Measurements from ENCODE around the gene BCKDK.

BCKDK gene

DNA sequence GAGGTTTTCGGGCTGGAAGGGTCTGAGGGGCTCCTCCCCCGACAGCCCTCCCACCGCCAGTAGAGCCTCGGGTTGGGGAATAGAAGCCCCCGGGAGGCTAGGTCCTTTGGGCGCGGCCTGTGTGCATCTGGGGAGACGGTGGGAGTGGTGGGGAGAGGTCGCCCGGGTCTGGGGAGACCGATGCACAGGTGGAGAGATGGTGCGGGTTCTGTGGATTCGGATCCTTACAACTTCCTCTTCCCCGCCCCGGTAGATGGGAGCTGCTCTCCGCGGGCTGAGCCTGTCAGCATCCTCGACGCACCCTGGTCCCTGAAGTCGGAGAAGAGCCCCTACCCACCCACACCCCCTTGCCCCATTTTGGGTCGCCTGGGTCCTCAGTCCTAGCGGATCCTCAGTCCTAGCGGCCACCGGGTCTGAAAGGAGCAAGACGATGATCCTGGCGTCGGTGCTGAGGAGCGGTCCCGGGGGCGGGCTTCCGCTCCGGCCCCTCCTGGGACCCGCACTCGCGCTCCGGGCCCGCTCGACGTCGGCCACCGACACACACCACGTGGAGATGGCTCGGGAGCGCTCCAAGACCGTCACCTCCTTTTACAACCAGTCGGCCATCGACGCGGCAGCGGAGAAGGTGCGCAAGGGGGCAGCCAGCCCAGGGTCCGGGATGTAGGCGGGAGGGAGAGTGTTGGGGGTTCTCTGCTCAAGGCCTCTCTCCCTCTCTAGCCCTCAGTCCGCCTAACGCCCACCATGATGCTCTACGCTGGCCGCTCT is 790 bp downstream of the BCKDK start:
- TF ChIP-seq, protein P1, sequence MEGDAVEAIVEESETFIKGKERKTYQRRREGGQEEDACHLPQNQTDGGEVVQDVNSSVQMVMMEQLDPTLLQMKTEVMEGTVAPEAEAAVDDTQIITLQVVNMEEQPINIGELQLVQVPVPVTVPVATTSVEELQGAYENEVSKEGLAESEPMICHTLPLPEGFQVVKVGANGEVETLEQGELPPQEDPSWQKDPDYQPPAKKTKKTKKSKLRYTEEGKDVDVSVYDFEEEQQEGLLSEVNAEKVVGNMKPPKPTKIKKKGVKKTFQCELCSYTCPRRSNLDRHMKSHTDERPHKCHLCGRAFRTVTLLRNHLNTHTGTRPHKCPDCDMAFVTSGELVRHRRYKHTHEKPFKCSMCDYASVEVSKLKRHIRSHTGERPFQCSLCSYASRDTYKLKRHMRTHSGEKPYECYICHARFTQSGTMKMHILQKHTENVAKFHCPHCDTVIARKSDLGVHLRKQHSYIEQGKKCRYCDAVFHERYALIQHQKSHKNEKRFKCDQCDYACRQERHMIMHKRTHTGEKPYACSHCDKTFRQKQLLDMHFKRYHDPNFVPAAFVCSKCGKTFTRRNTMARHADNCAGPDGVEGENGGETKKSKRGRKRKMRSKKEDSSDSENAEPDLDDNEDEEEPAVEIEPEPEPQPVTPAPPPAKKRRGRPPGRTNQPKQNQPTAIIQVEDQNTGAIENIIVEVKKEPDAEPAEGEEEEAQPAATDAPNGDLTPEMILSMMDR (IDR thresholded peaks at IDR 0.05; ENCODE audit: borderline replicate concordance, insufficient read depth, low read depth, low read length): no peak
- peak overlapping the region; percentile 72 for H3K4me3 ChIP-seq (ENCODE audit: low read depth, low read length)

DNA sequence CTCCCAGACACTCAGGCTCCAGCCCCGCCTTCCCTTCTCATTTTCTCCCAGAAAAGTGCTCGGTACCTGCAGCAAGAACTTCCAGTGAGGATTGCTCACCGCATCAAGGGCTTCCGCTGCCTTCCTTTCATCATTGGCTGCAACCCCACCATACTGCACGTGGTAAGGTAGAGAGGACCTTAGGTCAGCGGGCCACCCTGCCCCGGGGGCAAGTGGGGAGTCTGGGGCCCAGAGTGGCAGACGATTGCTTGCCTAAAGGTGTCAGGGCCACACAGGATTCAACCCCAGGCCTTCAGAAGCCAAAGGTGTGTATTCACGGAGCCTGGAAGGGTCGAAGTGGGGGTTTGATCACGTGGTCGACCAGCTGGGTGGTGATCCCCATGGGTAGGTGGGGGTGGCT is 1.4 kb downstream of the BCKDK start:
- no peak overlapping the region for H3K4me3 ChIP-seq (ENCODE audit: low read depth, low read length)
- TF ChIP-seq, protein P1 (IDR thresholded peaks at IDR 0.05; ENCODE audit: borderline replicate concordance, insufficient read depth, low read depth, low read length): no peak

- TF ChIP-seq, protein P1 (IDR thresholded peaks at IDR 0.05; ENCODE audit: borderline replicate concordance, insufficient read depth, low read depth, low read length): no peak
- no peak overlapping the region for H3K4me3 ChIP-seq (ENCODE audit: low read depth, low read length)
These were observed 2.2 kb downstream of the BCKDK start for GRCh38 chr16:31110106-31111034.

- no peak overlapping the region for H3K4me3 ChIP-seq (ENCODE audit: low read depth, low read length)
- TF ChIP-seq, protein P1 (IDR thresholded peaks at IDR 0.05; ENCODE audit: borderline replicate concordance, insufficient read depth, low read depth, low read length): no peak
These were observed 3.8 kb downstream of the BCKDK start for GRCh38 chr16:31111881-31112466.

DNA sequence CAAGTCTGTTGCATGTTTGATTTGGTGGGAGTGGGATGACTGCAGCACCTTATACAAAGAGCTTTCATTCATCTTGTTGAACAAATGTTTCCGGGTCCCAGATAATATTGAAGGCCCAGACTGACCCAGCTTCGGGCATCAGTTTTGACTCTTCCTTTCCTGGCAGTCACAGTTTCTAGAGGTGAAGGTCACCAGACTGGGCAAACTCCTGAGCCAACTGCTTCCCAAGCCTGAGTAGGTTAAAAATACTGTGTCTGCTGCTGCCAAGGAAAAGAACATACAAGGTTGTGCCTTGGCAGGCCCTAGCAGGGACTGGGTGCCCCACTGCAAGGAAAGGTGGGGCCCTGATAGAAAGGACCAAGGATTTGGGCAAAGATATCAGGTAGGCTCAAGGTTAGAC is 4.5 kb downstream of the BCKDK start:
- TF ChIP-seq, protein P1 (IDR thresholded peaks at IDR 0.05; ENCODE audit: borderline replicate concordance, insufficient read depth, low read depth, low read length): no peak
- H3K4me3 ChIP-seq (ENCODE audit: low read depth, low read length): no peak overlapping the region

- no peak overlapping the region for H3K4me3 ChIP-seq (ENCODE audit: low read depth, low read length)
- TF ChIP-seq, protein P1 (IDR thresholded peaks at IDR 0.05; ENCODE audit: borderline replicate concordance, insufficient read depth, low read depth, low read length): no peak
These were observed 5.2 kb downstream of the BCKDK start for GRCh38 chr16:31113121-31114120.

Data from GM12875 (cell line).